GM18873 (cell line): ENCODE measurements around the gene GRK2.
"Not testable (repeated sequence)": the region's sequence is repeated elsewhere in the genome, so short reads cannot be mapped to it uniquely, and the experiment has no call there.

ENCODE experiments used
- ATAC-seq: cut with Tn5 transposase; IDR thresholded peaks from one replicate; pipeline ENCODE4 v1.9.1; 2021; ENCODE audit warnings: mild to moderate bottlenecking, moderate library complexity, moderate number of reproducible peaks; ENCODE audit not compliant: unreplicated experiment, low FRiP score

Gene GRK2

GRCh38 chr11:67266449-67267187 is at the start of gene GRK2:
Gene GRK2, plus strand, starts transcription at chr11:67266473. Its CDS starts 227 bp downstream, at chr11:67266700.
- ATAC-seq, result no peak

- ATAC-seq, result no peak
Measured at GRCh38 chr11:67227726-67228125, 38.5 kb upstream of the GRK2 start.

GRCh38 chr11:67230406-67230805 is 35.9 kb upstream of the GRK2 start:
- ATAC-seq, result no peak

GRCh38 chr11:67230886-67231285 is 35.4 kb upstream of the GRK2 start:
- no peak for ATAC-seq

GRCh38 chr11:67233584-67234190 is 32.6 kb upstream of the GRK2 start:
- ATAC-seq, result no peak

GRCh38 chr11:67234571-67234970 is 31.7 kb upstream of the GRK2 start:
- not testable (repeated sequence) for ATAC-seq

GRCh38 chr11:67237574-67237973 is 28.7 kb upstream of the GRK2 start:
- ATAC-seq, result no peak

- ATAC-seq, result no peak
Measured at GRCh38 chr11:67238894-67239782, 27.1 kb upstream of the GRK2 start.

- peak; percentile 85 for ATAC-seq
Measured at GRCh38 chr11:67239783-67240575, 26.3 kb upstream of the GRK2 start.

- no peak for ATAC-seq
Measured at GRCh38 chr11:67240576-67241389, 25.5 kb upstream of the GRK2 start.

- ATAC-seq, result no peak
Measured at GRCh38 chr11:67242548-67242947, 23.7 kb upstream of the GRK2 start.

GRCh38 chr11:67243051-67243450 is 23.2 kb upstream of the GRK2 start:
- no peak for ATAC-seq

GRCh38 chr11:67245046-67245445 is 21.2 kb upstream of the GRK2 start:
- no peak for ATAC-seq

- no peak for ATAC-seq
Measured at GRCh38 chr11:67247946-67248550, 18.2 kb upstream of the GRK2 start.

GRCh38 chr11:67248653-67249052 is 17.6 kb upstream of the GRK2 start:
- no peak for ATAC-seq

- ATAC-seq, result no peak
Measured at GRCh38 chr11:67250059-67251043, 15.9 kb upstream of the GRK2 start.

- no peak for ATAC-seq
Measured at GRCh38 chr11:67251841-67252240, 14.4 kb upstream of the GRK2 start.

GRCh38 chr11:67252831-67253239 is 13.4 kb upstream of the GRK2 start:
- no peak for ATAC-seq
